SU-DHL-6 (cell line): ENCODE data around the gene WWTR1.

Experiments
- CTCF ChIP-seq: fragments of 200-600 bp; sonication (generic); IDR thresholded peaks from one replicate; pipeline ENCODE4 v1.5.1; 2017; ENCODE audit warnings: antibody characterized with exemption, mild to moderate bottlenecking, low read length, moderate library complexity; ENCODE audit not compliant: insufficient read depth, poor library complexity, severe bottlenecking
- EZH2phosphoT487 ChIP-seq: fragments of 200-600 bp; sonication (generic), shearing (Covaris generic); conservative IDR thresholded peaks from 2 replicates; pipeline ENCODE4 v1.6.1; 2018; ENCODE audit warnings: mild to moderate bottlenecking, antibody characterized with exemption, low read length, moderate library complexity, mixed read lengths

- TF ChIP-seq CTCF, result no peak
- TF ChIP-seq EZH2phosphoT487, result no peak
These were observed 43.6 kb upstream of the WWTR1 start for GRCh38 chr3:149701206-149701976.
